GM19452 (cell line): ENCODE results near the gene KIR2DL3.
"Not testable (repeated sequence)": the region's sequence is repeated elsewhere in the genome, so short reads cannot be mapped to it uniquely, and the experiment has no call there.

Experiments used
- ATAC-seq: cut with Tn5 transposase; IDR thresholded peaks from one replicate; pipeline ENCODE4 v1.9.1; 2021; ENCODE audit not compliant: unreplicated experiment

The KIR2DL3 gene

GRCh38 chr19:54738306-54738705 is at the start of gene KIR2DL3:
Gene KIR2DL3 (plus strand): TSS chr19:54738513. CDS start chr19:54738546, 33 bp downstream.
- ATAC-seq, result not testable (repeated sequence)

GRCh38 chr19:54691582-54692297 is 46.6 kb upstream of the KIR2DL3 start:
- ATAC-seq, result no peak

GRCh38 chr19:54692298-54692615 is 46.1 kb upstream of the KIR2DL3 start:
- ATAC-seq, result no peak

GRCh38 chr19:54694648-54695047 is 43.7 kb upstream of the KIR2DL3 start:
- no peak for ATAC-seq

- no peak for ATAC-seq
Measured at GRCh38 chr19:54696117-54696548, 42.2 kb upstream of the KIR2DL3 start.

GRCh38 chr19:54696766-54697165 is 41.5 kb upstream of the KIR2DL3 start:
- ATAC-seq, result no peak

- not testable (repeated sequence) for ATAC-seq
Measured at GRCh38 chr19:54697716-54698115, 40.6 kb upstream of the KIR2DL3 start.

GRCh38 chr19:54704928-54705327 is 33.4 kb upstream of the KIR2DL3 start:
- no peak for ATAC-seq

GRCh38 chr19:54707962-54708361 is 30.4 kb upstream of the KIR2DL3 start:
- ATAC-seq, result no peak

- ATAC-seq, result no peak
Measured at GRCh38 chr19:54708781-54709180, 29.5 kb upstream of the KIR2DL3 start.

GRCh38 chr19:54709212-54709948 is 28.9 kb upstream of the KIR2DL3 start:
- no peak for ATAC-seq

- not testable (repeated sequence) for ATAC-seq
Measured at GRCh38 chr19:54709956-54710355, 28.4 kb upstream of the KIR2DL3 start.

GRCh38 chr19:54724142-54724541 is 14.2 kb upstream of the KIR2DL3 start, which contains the start of gene KIR3DL3:
Gene KIR3DL3 (plus strand): TSS chr19:54724442. CDS start chr19:54724497, 55 bp downstream.
- ATAC-seq, result no peak

- ATAC-seq, result no peak
Measured at GRCh38 chr19:54724644-54725043, 13.7 kb upstream of the KIR2DL3 start.

- ATAC-seq, result no peak
Measured at GRCh38 chr19:54725321-54725720, 13.0 kb upstream of the KIR2DL3 start.

GRCh38 chr19:54727562-54727961 is 10.8 kb upstream of the KIR2DL3 start:
- no peak for ATAC-seq

- ATAC-seq, result no peak
Measured at GRCh38 chr19:54728167-54728566, 10.1 kb upstream of the KIR2DL3 start.

- no peak for ATAC-seq
Measured at GRCh38 chr19:54729416-54730188, 8.7 kb upstream of the KIR2DL3 start.

GRCh38 chr19:54731191-54731590 is 7.1 kb upstream of the KIR2DL3 start:
- no peak for ATAC-seq

GRCh38 chr19:54738715-54739114 is 402 bp downstream of the KIR2DL3 start:
- ATAC-seq, result no peak
